DND-41 (cell line): Measurements from ENCODE around the gene DENND10.
A peak's percentile ranks its signal among the peaks of the same experiment; 100 is the strongest.

Source experiments
- ATAC-seq: fragments of 200-7000 bp; cut with Tn5 transposase; 3 replicates; pipeline ENCODE4 v1.9.1; 2021; ENCODE audit warnings: low read depth; ENCODE audit not compliant: insufficient read depth
- DNase-seq: peaks from one replicate; pipeline ENCODE4 v3.0.0-alpha.2; 2020
- H2AFZ ChIP-seq: 2 replicates; pipeline ENCODE4 v1.6.0; 2012; ENCODE audit warnings: low read depth, low read length
- H3K27ac ChIP-seq: 2 replicates; pipeline ENCODE4 v1.5.1; 2012; ENCODE audit warnings: low read length, inconsistent platforms
- H3K27me3 ChIP-seq: fragments of 200-600 bp; sonication (generic); 2 replicates; pipeline ENCODE4 v1.6.0; 2012; ENCODE audit warnings: low read length, mild to moderate bottlenecking, inconsistent platforms; ENCODE audit not compliant: insufficient read depth, poor library complexity
- H3K36me3 ChIP-seq: 2 replicates; pipeline ENCODE4 v1.5.1; 2012; ENCODE audit warnings: low read length, inconsistent platforms; ENCODE audit not compliant: insufficient read depth
- H3K4me1 ChIP-seq: 2 replicates; pipeline ENCODE4 v1.5.1; 2012; ENCODE audit warnings: mild to moderate bottlenecking, low read length; ENCODE audit not compliant: insufficient read depth
- H3K4me2 ChIP-seq: 2 replicates; pipeline ENCODE4 v1.6.0; 2012; ENCODE audit warnings: mild to moderate bottlenecking, moderate library complexity, low read length, inconsistent platforms; ENCODE audit not compliant: insufficient read depth
- H3K4me3 ChIP-seq, 2 experiments: fragments of 200-600 bp in 1 of 2; shearing (Covaris generic) in 1 of 2; 2 replicates each; pipeline ENCODE4 v1.5.1; 2012 to 2016; ENCODE audit warnings: inconsistent platforms in 2 of 2, low read length in 2 of 2, mild to moderate bottlenecking in 2 of 2, low read depth in 1 of 2, moderate library complexity in 1 of 2
- H3K79me2 ChIP-seq: 2 replicates; pipeline ENCODE4 v1.6.0; 2012; ENCODE audit warnings: low read length, inconsistent platforms; ENCODE audit not compliant: insufficient read depth
- H3K9ac ChIP-seq: 2 replicates; pipeline ENCODE4 v1.6.0; 2012; ENCODE audit warnings: low read depth, mild to moderate bottlenecking, inconsistent platforms, low read length, moderate library complexity
- H3K9me3 ChIP-seq: 2 replicates; pipeline ENCODE4 v1.5.1; 2012; ENCODE audit warnings: low read length, moderate library complexity, mild to moderate bottlenecking, inconsistent platforms; ENCODE audit not compliant: insufficient read depth, severe bottlenecking
- H4K20me1 ChIP-seq: 2 replicates; pipeline ENCODE4 v1.6.0; 2012; ENCODE audit warnings: low read length; ENCODE audit not compliant: insufficient read depth
- CTCF ChIP-seq: IDR thresholded peaks from 2 replicates; pipeline ENCODE4 v1.5.1; 2012; ENCODE audit warnings: borderline replicate concordance, low read length, moderate library complexity, mild to moderate bottlenecking; ENCODE audit not compliant: poor library complexity, severe bottlenecking; ENCODE audit errors: extremely low read depth
- EZH2 ChIP-seq: IDR thresholded peaks from 3 replicates; pipeline ENCODE4 v1.6.1; 2012; ENCODE audit warnings: borderline replicate concordance, low read depth, mild to moderate bottlenecking, moderate library complexity, low read length, inconsistent platforms; ENCODE audit not compliant: severe bottlenecking

DENND10 gene

GRCh38 chr10:119166118-119166500 is 62.2 kb downstream of the DENND10 start:
- H3K27ac ChIP-seq = peak overlapping the region; percentile 86

GRCh38 chr10:119166564-119166963 is 62.7 kb downstream of the DENND10 start:
- H3K9me3 ChIP-seq = no peaks in the 10 kb centered on the region
- DNase-seq = no peak
- H3K79me2 ChIP-seq = peaks cover 36% of the 10 kb centered on the region
- TF ChIP-seq EZH2 (no peak), CTCF (no peak)
- no peaks in the 10 kb centered on the region for H3K27me3 ChIP-seq
- H3K4me1 ChIP-seq = peaks cover 45% of the 10 kb centered on the region
- H4K20me1 ChIP-seq = no peaks in the 10 kb centered on the region
- H3K36me3 ChIP-seq = peaks cover 69% of the 10 kb centered on the region
- peak overlapping the region; percentile 79; the same call in 1 of the 2 replicates for H2AFZ ChIP-seq
- peak overlapping the region; percentile 83 for H3K4me2 ChIP-seq
- H3K9ac ChIP-seq = peak overlapping the region; percentile 82
- ATAC-seq = no peak
- H3K4me3 ChIP-seq = peak overlapping the region in 1 of 2 experiments; percentile 75; a peak in 2 of 4 replicates
- H3K27ac ChIP-seq = peak overlapping the region; percentile 86

More at GRCh38 chr10:119166118-119166500, 62.2 kb downstream of the DENND10 start:
- peaks cover 68% of the 10 kb centered on the region for H3K36me3 ChIP-seq
- ATAC-seq = peak; percentile 17
- peak overlapping the region; percentile 79 for H2AFZ ChIP-seq
- H3K9ac ChIP-seq = peak overlapping the region; percentile 82
- H3K79me2 ChIP-seq = peaks cover 32% of the 10 kb centered on the region
- no peaks in the 10 kb centered on the region for H4K20me1 ChIP-seq
- no peak for TF ChIP-seq CTCF
- no peak for TF ChIP-seq EZH2
- H3K27me3 ChIP-seq = no peaks in the 10 kb centered on the region
- peak overlapping the region; percentile 23 to 75; a peak in 3 of 4 replicates for H3K4me3 ChIP-seq
- no peaks in the 10 kb centered on the region for H3K9me3 ChIP-seq
- peak overlapping the region; percentile 83 for H3K4me2 ChIP-seq
- H3K4me1 ChIP-seq = peaks cover 45% of the 10 kb centered on the region
- DNase-seq = peak; percentile 29

GRCh38 chr10:119167041-119167440 is 63.1 kb downstream of the DENND10 start:
- Histone ChIP-seq H3K4me3 (no peak overlapping the region), H3K4me2 (0 out of 2 replicates have a peak overlapping the region, but pooled peaks have one; percentile 83), H3K9me3 (no peaks in the 10 kb centered on the region), H4K20me1 (no peaks in the 10 kb centered on the region), H3K27ac (peak overlapping the region; percentile 86; the same call in 1 of the 2 replicates), H3K27me3 (no peaks in the 10 kb centered on the region), H2AFZ (no peak overlapping the region), H3K4me1 (peaks cover 45% of the 10 kb centered on the region), H3K36me3 (peaks cover 69% of the 10 kb centered on the region), H3K9ac (peak overlapping the region; percentile 82), H3K79me2 (peaks cover 40% of the 10 kb centered on the region)
- DNase-seq (no peak), ATAC-seq (no peak)
- TF ChIP-seq EZH2 (no peak), CTCF (no peak)
